GM18498 (cell line): ENCODE measurements around the gene RASGRP3.
A peak's percentile ranks its signal among the peaks of the same experiment; 100 is the strongest.

Experiments used
- ATAC-seq: cut with Tn5 transposase; IDR thresholded peaks from one replicate; pipeline ENCODE4 v1.9.1; 2021; ENCODE audit warnings: mild to moderate bottlenecking, moderate library complexity; ENCODE audit not compliant: unreplicated experiment

Gene RASGRP3

GRCh38 chr2:33518929-33519328 is 42.5 kb downstream of the RASGRP3 start:
- ATAC-seq, result no peak

GRCh38 chr2:33521791-33522281 is 45.4 kb downstream of the RASGRP3 start:
- no peak for ATAC-seq

DNA sequence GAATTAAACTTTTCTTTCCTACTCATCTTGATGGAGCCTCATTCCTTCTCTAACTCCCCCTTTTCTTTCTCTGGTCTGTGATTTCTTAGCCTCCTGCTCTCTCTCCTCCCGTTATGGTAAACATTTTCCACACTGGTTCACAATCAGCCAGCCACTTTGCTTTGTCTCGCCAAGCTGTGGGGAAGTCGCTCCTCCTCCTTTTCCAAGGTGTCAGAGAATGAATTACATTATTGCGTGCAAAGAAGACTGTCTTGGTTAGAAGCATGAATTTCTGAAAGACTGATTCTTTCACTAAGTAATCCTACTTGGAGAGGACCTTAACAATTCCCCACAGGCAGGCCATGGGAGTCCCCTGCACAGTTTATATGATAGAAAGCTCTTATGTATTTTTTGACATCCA is 46.1 kb downstream of the RASGRP3 start:
- no peak for ATAC-seq

DNA sequence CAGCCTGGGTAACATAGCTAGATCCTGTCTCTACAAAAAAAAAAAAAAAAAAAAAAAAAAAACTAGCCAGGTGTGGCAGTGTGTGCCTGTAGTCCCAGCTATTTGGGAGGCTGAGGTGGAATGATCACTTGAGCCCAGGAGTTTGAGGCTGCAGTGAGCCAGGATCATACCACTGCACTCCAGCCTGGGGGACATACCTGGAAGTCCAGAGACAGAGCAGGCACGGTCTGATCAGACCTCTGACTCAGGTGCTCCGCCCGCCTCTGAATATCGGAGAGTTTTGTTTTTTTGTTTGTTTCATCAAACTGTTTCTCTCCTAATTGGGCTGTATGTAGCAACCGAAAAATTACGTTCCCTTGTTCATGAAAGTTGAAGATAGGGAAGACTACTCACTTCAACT is 49.2 kb downstream of the RASGRP3 start:
- no peak for ATAC-seq

GRCh38 chr2:33526132-33526531 is 49.7 kb downstream of the RASGRP3 start:
- peak; percentile 29 for ATAC-seq

DNA sequence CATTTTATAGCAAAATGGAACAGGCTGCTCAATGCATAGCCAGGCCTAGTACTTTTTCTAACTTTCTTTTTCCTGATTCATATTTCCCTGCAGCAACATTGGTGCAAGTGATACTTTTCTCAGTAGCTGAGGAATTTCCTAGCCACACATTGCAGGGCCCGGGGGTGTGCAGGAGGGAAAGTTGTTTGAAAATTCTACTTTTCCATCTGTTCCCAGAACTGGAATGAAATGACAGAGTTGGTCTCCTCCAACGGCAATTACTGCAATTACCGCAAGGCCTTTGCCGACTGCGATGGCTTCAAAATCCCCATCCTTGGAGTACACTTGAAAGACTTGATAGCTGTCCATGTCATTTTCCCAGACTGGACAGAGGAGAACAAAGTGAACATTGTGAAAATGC is 50.5 kb downstream of the RASGRP3 start:
- no peak for ATAC-seq

DNA sequence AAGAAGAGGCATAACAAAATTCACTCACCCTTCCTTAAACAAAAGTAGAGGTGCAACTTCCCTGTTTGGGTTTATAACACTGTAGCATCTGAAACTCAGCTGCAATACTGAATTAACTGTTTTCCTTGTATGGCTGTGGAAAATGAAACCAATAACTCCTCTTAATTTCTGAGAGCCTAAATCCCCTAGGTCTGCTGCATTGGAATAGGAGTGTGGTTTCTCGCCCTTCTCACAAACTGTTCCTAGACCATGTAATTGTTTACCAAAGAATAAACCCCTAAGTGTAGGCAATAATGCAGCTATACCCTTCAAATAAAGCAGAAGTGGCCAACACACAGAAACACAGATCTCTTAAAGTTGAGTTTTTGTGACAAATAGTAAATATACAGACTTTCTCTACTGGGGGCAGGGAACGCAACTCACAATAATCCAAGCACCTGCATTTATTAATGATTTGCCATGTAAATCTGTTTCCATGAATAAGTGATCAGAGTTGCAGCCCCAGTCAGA is 52.0 kb downstream of the RASGRP3 start:
- no peak for ATAC-seq

DNA sequence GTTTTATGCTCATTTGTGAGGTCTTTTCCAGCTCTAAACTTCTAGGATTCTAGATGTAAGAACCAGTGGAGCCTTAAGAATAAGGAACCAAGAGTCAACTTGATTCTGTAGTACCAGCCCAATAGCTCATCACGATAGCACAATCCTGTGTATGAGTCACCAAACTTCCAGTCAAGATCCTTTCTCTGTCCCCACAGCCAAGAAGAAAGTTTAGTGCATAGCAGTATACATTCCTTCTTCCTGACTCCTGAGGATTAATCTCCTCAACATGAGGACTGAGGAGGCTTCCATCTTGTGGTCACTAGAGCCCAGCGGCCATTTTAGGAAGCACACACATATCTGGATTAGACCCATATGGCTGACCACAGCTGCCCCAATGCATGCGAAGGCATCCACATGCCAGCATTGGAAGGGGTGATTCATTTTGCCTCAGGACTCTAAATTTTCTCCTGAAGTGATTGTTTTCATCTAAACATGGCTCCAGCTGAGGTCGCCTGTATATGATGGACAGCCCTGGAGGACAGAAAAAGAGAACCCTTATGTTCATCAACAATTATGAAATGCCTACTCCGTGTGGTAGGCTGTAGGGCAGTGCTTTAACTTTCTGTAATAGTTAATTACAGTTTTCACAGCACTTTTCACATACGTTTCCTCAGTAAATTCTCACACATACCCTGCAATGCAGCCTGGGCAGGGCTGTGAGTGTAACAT is 53.5 kb downstream of the RASGRP3 start:
- peak; percentile 33 for ATAC-seq

DNA sequence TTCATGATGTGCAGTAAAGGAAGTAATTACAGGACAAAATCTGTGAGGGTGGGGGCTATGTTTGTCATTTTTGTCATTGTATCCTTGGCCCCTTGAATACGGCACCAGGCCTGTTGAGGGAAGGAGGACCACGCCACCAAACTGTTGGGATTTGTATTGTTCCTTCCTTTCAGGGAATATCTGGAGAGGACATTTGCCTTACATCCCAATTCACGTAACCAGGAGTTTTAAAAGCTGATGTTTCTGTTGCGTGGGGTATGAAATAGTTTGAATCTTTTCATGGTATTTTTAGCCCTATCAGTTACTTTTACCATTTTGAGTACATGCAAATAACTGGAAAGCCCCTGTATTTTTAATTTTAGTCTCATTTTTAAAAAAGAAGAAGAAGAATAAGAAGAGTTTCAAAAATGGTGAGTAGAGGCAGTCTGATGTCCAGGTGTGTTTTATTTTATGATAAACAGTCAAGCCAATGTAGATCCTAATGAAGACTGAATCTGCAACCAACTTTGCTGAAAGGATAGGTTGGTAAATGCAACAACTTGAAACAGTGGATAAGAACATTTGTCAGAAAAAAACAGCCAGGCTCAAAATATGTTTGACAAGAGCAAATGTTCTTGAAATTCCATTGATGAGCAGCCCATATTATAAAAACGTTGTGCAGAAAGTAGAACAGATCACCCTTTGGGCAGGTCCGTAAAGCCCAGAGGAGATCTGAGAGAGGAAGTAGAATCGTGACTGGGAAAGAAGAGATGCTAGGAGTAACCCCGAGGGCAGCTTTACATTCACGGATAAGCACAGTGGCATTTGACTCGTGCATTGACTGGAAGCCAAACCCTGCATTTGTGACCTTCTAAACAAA is 54.5 kb downstream of the RASGRP3 start:
- ATAC-seq, result peak; percentile 34

DNA sequence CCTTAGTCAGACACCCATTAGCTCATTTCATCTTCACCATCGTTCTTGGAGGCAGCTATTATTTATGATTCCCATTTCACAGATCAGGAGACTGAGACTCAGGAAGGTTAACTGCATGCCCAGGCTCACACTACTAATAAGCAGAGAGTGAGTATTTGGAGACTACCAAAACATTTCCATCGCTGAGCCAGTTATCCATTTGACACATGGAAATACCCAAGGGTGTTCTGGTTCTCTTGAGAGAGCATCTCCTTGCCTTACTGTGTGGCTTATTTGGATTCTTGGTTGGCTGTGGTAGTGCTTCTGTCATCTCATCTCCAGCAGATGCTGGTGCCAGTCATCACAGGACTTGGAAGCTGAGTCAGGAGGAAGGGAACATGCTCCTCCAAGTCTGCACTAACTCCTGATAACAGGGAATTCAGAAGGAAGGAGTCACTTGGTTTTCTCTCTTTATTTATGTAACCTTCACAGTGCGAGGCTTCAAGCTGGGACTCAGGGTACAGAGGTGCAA is 55.2 kb downstream of the RASGRP3 start:
- ATAC-seq, result peak; percentile 10

DNA sequence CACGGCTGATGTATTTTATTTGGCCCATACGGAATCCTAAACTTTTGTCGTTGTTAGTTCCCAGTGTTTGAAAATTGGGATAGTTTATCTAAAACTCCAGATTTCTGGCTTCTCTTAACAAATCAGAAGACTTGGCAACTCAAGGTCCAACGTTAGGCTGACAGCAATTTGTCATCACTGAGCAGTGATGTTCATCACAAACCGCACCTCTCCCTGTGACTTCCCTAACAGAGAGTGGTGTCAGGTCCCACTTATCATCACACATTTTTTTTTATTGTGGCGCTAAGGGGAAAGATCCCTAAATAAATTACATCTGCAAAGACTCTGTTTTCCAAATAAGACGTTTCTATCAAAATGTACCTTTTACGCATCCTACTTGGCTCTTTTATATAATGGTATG is 55.7 kb downstream of the RASGRP3 start:
- ATAC-seq, result no peak

- ATAC-seq, result no peak
Measured at GRCh38 chr2:33532966-33533365, 56.5 kb downstream of the RASGRP3 start.

DNA sequence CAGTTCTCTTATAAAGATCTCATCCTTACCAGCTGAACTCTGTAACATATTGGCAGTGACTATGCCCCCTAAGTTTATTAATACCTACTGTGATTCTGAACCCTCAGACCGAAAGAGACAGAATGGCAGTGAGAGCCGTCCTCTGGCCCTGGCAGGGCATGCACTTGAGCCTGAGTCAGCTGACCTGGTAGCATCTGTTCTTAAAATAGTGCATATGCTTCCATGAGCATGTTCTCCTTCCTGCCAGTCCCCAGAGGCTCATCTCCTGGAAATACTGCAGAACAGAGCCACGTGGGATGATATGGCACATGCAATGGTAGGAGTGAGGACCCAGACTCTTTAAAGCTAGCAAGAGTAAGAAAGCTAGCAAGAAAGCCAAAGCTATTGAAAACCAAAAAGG is 59.0 kb downstream of the RASGRP3 start:
- ATAC-seq, result no peak

GRCh38 chr2:33541243-33541642 is 64.8 kb downstream of the RASGRP3 start:
- ATAC-seq, result no peak

GRCh38 chr2:33550206-33550605 is 73.8 kb downstream of the RASGRP3 start:
- no peak for ATAC-seq

GRCh38 chr2:33552758-33553461 is 76.5 kb downstream of the RASGRP3 start:
- no peak for ATAC-seq

- ATAC-seq, result no peak
Measured at GRCh38 chr2:33555681-33556080, 79.2 kb downstream of the RASGRP3 start.

DNA sequence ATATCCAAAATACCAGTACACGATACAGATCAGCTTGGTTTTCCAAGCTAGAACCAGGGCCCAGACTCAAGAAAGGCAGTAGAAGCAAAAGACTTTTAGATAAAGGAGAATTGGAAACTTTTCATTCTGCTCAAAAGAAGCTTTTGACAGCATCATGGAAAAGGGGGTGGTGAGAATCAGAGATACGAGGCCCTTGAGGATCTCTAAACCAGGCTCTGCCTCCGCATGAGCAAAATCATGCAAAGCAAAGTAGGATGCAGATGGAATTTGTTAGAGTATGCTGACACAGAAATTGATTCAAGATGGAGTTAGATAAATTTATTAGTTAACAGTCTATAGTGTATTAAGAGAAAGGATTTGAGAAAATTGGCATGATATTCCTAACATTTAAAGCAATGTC is 82.9 kb downstream of the RASGRP3 start:
- no peak for ATAC-seq

DNA sequence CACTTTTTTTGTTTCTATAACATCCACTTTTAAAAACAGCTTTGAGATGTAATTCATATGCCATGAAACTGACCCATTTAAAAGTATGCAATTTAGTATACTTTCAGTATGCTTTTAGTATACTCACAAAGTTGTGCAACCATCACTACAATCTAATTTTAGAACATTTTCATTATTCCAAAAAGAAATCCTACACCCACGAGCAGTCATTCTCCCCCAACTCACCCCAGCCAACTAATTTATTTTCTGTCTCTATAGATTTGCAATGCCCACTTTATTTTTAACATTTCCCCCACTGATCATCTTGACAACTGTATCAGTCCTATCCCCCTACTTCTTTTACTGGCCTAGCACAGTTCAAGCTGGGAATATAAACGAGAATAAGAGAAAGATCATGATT is 83.6 kb downstream of the RASGRP3 start:
- ATAC-seq, result no peak

- no peak for ATAC-seq
Measured at GRCh38 chr2:33561872-33562271, 85.4 kb downstream of the RASGRP3 start.

GRCh38 chr2:33570681-33571080 is 94.2 kb downstream of the RASGRP3 start:
- no peak for ATAC-seq
